ENCODE results near the gene TMEM267.
A peak's percentile ranks its signal among the peaks of the same experiment; 100 is the strongest.
"Not testable (repeated sequence)": the region's sequence is repeated elsewhere in the genome, so short reads cannot be mapped to it uniquely, and the experiment has no call there.

Gene TMEM267

GRCh38 chr5:43410414-43410813, 73.3 kb downstream of the TMEM267 start:
- no peak for DNase-seq (ENCODE audit: low read depth, low spot score)

GRCh38 chr5:43409809-43410271, 73.8 kb downstream of the TMEM267 start:
- no peak for DNase-seq (ENCODE audit: low read depth, low spot score)

- DNase-seq (ENCODE audit: low read depth, low spot score): not testable (repeated sequence)
These were observed 81.1 kb downstream of the TMEM267 start for GRCh38 chr5:43402524-43403066.

- DNase-seq (ENCODE audit: low read depth, low spot score): no peak
These were observed 81.8 kb downstream of the TMEM267 start for GRCh38 chr5:43401827-43402226.

- DNase-seq (ENCODE audit: low read depth, low spot score): no peak
These were observed 83.6 kb downstream of the TMEM267 start for GRCh38 chr5:43400082-43400481.

- DNase-seq (ENCODE audit: low read depth, low spot score): peak; percentile 13
These were observed 86.8 kb downstream of the TMEM267 start for GRCh38 chr5:43396762-43397304.
